LNCaP clone FGC (cell line): ENCODE results near the gene RABGAP1L.

Experiments
- DNase-seq: peaks from one replicate; pipeline ENCODE4 v3.0.0-alpha.2; 2011; ENCODE audit warnings: low read depth
- H3K4me3 ChIP-seq: 2 replicates; pipeline ENCODE4 v1.5.1; 2011; ENCODE audit warnings: mild to moderate bottlenecking, low read depth, low read length, control low read depth
- TF ChIP-seq, protein P1 (sequence below): IDR thresholded peaks from 2 replicates; pipeline ENCODE4 v1.5.1; 2012; ENCODE audit warnings: mild to moderate bottlenecking; ENCODE audit not compliant: control insufficient read depth, insufficient read depth; ENCODE audit errors: extremely low read depth

RABGAP1L gene

GRCh38 chr1:174623324-174624035 is 464.2 kb downstream of the RABGAP1L start:
- H3K4me3 ChIP-seq = no peak overlapping the region
- TF ChIP-seq, protein P1, sequence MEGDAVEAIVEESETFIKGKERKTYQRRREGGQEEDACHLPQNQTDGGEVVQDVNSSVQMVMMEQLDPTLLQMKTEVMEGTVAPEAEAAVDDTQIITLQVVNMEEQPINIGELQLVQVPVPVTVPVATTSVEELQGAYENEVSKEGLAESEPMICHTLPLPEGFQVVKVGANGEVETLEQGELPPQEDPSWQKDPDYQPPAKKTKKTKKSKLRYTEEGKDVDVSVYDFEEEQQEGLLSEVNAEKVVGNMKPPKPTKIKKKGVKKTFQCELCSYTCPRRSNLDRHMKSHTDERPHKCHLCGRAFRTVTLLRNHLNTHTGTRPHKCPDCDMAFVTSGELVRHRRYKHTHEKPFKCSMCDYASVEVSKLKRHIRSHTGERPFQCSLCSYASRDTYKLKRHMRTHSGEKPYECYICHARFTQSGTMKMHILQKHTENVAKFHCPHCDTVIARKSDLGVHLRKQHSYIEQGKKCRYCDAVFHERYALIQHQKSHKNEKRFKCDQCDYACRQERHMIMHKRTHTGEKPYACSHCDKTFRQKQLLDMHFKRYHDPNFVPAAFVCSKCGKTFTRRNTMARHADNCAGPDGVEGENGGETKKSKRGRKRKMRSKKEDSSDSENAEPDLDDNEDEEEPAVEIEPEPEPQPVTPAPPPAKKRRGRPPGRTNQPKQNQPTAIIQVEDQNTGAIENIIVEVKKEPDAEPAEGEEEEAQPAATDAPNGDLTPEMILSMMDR = no peak
- no peak for DNase-seq

- H3K4me3 ChIP-seq = no peak overlapping the region
- no peak for DNase-seq
- TF ChIP-seq, protein P1 = no peak
Observed at GRCh38 chr1:174626031-174627025, 467.0 kb downstream of the RABGAP1L start.

GRCh38 chr1:174637487-174637886 is 478.2 kb downstream of the RABGAP1L start:
- DNase-seq = no peak
- TF ChIP-seq, protein P1 = no peak
- no peak overlapping the region for H3K4me3 ChIP-seq

- no peak for DNase-seq
- no peak overlapping the region for H3K4me3 ChIP-seq
- TF ChIP-seq, protein P1 = no peak
Observed at GRCh38 chr1:174639461-174639860, 480.1 kb downstream of the RABGAP1L start.

DNA sequence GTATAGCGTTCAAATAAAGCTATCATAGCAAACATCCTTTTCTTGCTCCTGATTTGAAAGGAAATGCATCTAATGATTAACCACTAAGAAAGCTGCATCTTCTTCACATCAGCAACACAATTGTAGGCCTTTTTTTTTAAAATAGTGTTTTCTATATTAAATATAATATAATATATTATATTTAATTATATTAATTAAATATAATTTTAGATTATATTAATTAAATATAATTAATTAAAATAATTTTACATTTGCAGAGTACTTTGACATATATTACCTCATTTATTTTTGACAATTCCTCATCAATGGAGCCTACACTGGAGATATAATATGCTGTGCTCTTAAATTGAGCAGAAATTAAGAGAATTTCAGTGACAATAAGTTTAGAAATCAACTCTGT is 481.5 kb downstream of the RABGAP1L start:
- DNase-seq = no peak
- TF ChIP-seq, protein P1 = no peak
- no peak overlapping the region for H3K4me3 ChIP-seq

GRCh38 chr1:174642393-174642792 is 483.1 kb downstream of the RABGAP1L start:
- TF ChIP-seq, protein P1 = no peak
- no peak for DNase-seq
- no peak overlapping the region for H3K4me3 ChIP-seq
